GM19043 (cell line): ENCODE measurements around the gene PLSCR5.

Source experiments
- ATAC-seq: cut with Tn5 transposase; IDR thresholded peaks from one replicate; pipeline ENCODE4 v1.9.1; 2021; ENCODE audit warnings: low read depth; ENCODE audit not compliant: unreplicated experiment

Gene PLSCR5, protein sequence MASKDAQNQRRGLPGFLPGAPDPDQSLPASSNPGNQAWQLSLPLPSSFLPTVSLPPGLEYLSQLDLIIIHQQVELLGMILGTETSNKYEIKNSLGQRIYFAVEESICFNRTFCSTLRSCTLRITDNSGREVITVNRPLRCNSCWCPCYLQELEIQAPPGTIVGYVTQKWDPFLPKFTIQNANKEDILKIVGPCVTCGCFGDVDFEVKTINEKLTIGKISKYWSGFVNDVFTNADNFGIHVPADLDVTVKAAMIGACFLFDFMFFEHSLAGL

GRCh38 chr3:146605106-146605505 is at the start of gene PLSCR5:
TSS of gene PLSCR5 (minus strand) at chr3:146605346. CDS start at chr3:146605212, 134 bp downstream.
- ATAC-seq, result no peak

DNA sequence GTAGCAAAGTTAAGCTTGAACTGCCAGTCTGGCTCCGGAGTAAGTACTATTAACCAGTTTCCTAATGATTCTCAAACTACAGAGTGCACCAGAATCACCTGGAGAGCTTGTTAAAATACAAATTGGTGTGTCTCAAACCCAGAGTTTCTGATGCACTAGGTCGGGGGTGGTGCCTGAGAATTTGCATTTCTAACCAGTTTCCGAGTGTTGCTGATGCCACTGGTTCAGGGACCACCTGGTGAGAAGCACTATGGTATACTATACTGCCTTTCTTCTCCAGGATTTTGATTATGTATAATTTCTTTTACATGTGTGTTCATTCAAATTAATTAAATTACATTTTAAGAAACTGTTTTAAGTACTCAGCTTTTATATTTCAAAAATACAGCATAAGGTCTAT is 48.8 kb upstream of the PLSCR5 start:
- no peak for ATAC-seq

GRCh38 chr3:146650691-146651442 is 45.7 kb upstream of the PLSCR5 start:
- no peak for ATAC-seq

DNA sequence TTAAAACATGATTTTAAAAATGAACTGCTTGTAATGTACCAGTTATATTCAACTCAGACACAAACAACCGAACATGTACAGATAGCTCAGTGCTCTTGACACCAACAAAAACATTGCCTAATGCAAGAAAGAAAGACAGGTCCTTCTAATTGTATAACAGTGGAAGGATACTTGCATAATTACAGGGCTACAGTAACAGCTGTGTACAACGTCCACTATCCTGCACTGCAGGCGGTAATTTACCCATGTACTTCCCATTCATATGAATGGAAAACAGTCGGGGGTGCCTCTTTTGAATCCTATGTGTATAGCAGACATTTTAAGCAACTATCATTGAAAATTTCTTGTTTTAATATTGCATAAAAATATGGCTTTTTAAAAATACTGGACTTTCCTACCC is 41.1 kb upstream of the PLSCR5 start:
- no peak for ATAC-seq

GRCh38 chr3:146640955-146641867 is 36.1 kb upstream of the PLSCR5 start:
- ATAC-seq, result peak; percentile 75

DNA sequence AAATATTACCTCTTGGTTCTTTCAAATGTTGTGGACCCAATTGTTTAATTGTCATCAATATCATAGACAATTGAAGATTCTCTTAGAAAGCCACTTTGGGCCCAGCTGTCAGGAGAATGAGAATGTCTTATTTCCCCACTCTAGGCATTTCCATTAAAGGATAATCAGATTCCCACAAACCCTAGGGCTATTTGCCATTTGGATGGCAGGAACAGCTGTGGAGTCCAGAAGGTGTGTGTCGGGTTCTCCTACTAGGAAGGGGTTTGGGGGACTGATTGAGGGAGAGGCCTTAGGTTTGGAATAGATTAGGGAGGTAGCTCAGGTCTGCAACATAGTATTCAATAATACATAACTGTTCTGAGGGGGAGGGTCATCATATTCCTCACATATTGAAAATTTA is 35.2 kb upstream of the PLSCR5 start:
- no peak for ATAC-seq

GRCh38 chr3:146638718-146639117 is 33.6 kb upstream of the PLSCR5 start:
- ATAC-seq, result no peak

GRCh38 chr3:146637871-146638270 is 32.7 kb upstream of the PLSCR5 start:
- ATAC-seq, result no peak

- no peak for ATAC-seq
Observed at GRCh38 chr3:146636881-146637280, 31.7 kb upstream of the PLSCR5 start.

GRCh38 chr3:146634346-146634745 is 29.2 kb upstream of the PLSCR5 start:
- ATAC-seq, result no peak

GRCh38 chr3:146628671-146629070 is 23.5 kb upstream of the PLSCR5 start:
- no peak for ATAC-seq

GRCh38 chr3:146626403-146627122 is 21.4 kb upstream of the PLSCR5 start:
- ATAC-seq, result no peak

DNA sequence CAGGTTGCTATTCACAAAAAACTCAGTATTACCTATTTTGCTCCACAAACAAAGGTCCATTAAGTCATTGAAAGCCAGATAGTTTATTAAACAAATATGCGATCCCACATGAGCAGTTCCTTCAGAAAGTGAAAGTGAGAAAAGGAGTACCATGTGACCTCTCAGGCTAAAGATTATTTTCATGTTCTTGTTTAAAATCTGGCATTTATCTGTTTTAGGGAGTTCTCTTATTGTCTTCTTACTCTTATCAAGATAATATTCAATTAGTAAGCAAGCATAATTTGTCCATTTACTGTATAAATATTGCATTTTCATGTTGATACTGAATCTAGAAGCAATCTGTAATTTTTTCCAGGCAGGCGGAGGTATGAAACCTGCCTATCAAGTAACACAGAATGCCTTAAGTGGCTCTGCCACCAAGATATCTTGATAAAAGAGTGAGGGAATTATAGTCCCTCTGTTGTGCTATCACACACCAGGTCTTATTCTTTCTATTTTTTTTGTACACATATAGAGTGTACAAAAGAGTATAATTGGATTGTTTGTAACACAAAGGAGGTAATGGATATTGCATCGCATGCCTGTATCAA is 20.1 kb upstream of the PLSCR5 start:
- ATAC-seq, result peak; percentile 72

- ATAC-seq, result no peak
Observed at GRCh38 chr3:146621723-146622122, 16.6 kb upstream of the PLSCR5 start.

DNA sequence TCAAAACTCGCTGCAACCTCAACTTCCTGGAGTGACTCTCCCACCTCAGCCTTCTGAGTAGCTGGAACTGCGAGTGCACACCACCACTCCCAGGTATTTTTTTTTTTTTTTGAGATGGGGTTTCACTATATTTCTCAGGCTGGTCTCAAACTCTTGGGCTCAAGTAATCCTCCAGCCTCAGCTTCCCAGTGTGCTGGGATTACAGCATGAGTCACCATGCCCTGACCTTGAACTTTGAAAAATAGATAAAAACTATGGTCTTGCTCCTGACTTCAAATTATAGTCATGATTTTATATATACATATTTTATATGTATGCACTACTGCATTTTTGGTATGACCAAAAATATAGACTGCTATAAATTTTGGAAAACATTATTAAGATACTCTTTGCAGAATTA is 6.9 kb upstream of the PLSCR5 start:
- no peak for ATAC-seq

DNA sequence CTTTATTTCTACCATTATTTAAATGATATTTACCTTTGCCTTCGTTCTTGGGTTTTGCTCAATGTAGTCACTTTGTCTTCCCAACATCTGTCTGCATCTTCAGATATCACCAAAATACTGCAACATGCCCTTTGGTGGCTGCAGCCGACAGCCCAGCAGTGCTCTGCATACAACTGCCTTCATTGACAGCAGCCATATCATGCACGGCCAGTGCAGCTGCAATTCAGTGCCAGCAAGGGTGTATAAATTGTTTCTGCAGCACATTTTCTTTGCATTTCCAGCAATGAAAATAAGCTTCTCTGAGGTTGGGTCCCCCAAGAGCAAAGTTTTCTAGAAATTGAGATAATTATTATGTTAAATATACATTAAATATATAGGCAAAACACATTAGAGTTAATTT is 6.0 kb upstream of the PLSCR5 start:
- no peak for ATAC-seq

DNA sequence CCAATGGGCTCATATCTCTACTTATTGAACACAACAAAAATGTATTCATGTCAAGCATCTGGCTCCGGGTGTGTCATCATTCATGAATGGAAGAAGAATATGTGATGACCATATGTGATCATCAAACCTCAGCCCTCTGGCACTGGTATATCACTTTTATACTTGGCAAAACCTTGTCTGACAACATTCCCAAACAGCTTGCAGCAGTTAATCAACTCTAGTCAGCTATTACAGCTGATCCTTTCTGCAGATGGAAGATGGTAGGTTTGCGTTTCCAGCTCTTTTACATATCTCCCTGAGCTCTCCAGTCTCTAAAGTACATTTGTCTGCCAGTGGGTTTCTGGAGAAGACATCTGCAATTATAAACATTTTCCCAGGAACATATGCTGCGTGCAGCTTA is 6.6 kb downstream of the PLSCR5 start:
- no peak for ATAC-seq

DNA sequence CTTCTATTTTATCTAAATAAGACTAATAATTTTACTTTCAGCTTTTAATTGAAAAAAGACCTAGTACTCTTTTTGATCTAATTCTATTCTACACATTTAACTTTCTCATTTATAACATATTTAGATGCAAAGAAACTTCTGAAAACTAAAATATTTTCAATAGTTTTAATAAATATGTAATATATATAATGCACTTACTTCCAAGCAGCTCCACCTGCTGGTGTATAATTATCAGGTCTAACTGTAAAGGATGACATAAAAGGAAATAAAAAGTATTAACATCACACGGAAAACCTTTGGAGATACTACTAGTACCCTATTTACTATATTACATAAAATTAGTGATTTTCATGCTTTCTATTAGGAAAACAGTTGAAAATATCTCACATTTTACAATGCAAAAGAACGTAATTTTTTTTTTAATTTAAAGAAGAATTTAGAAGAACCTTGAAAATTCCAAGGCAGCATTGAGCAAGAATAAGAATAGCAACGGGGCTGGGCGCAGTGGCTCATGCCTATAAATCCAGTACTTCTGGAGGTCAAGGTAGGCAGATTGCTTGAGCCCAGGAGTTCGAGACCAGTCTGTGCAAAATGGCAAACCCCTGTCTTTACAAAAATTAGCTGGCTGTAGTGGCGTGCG is 10.2 kb downstream of the PLSCR5 start:
- no peak for ATAC-seq

DNA sequence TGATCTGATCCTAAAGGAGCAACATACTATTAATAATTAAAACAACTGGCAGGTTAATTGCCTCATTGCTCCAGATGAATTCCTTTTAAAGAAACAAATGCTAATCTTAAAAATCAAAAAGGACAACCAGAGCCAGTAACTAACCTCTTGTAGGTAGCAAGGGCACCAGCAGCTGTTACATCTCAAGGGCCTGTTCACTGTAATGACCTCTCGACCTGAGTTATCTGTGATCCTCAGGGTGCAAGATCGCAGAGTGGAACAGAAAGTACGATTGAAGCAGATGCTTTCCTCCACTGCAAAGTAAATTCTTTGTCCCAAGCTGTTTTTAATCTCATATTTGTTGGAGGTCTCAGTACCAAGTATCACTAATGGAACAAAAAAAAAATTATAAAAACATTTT is 11.4 kb downstream of the PLSCR5 start:
- ATAC-seq, result no peak

GRCh38 chr3:146590521-146590920 is 14.6 kb downstream of the PLSCR5 start:
- ATAC-seq, result no peak
